Mammary epithelial cell (primary cell): Measurements from ENCODE around the gene PROM1.

Experiments
- CTCF ChIP-seq, 2 donors: IDR thresholded peaks in 1 of 2; conservative IDR thresholded peaks in 1 of 2; 2 replicates each; pipeline ENCODE4 v1.5.1; 2011 to 2012; ENCODE audit warnings: inconsistent platforms in 2 of 2, low read length in 2 of 2, mild to moderate bottlenecking in 2 of 2, control low read depth in 1 of 2, low read depth in 1 of 2; ENCODE audit not compliant: insufficient read depth in 1 of 2; ENCODE audit errors: extremely low read depth in 1 of 2
- EZH2 ChIP-seq: IDR thresholded peaks from 2 replicates; pipeline ENCODE4 v1.6.1; 2012; ENCODE audit warnings: low read length, inconsistent platforms, borderline replicate concordance

GRCh38 chr4:15989424-15989823, 94.4 kb downstream of the PROM1 start:
- no peak for TF ChIP-seq CTCF (conservative IDR thresholded peaks at IDR 0.05 in 1 of 2, IDR thresholded peaks at IDR 0.05 in 1 of 2; ENCODE audit: extremely low read depth in 1 of 2, insufficient read depth in 1 of 2, low read depth in 1 of 2, low read length in 2 of 2)
- no peak for TF ChIP-seq EZH2
